HepG2 (cell line): ENCODE results near the gene FAM193A. TPM values are rescaled to one million over a fixed set of nuclear protein-coding genes. Genes with fewer than 3 reads are reported as not detected.

Experiments
- ATAC-seq: fragments of 200-7000 bp; cut with Tn5 transposase; 3 replicates; pipeline ENCODE4 v1.9.1; 2020; ENCODE audit warnings: mild to moderate bottlenecking, moderate library complexity
- BruUV-seq: library from RNA; stranded (reverse); fragments of 400-500 nt; replicated peaks from 2 replicates; lab custom pipeline; 2021; lab: Mats Ljungman, UMichigan
- CTCF ChIA-PET: fragments of 300-600 bp; formaldehyde crosslinking; extraction: SDS; loops from one replicate; lab custom pipeline; 2021; ENCODE audit warnings: low total read pairs, inconsistent platforms, low intra/inter-chr PET ratio; lab: Yijun Ruan, JAX
- POLR2A ChIA-PET: fragments of 350-600 bp; sonication (Branson Sonifier 250); formaldehyde crosslinking; loops from one replicate; lab custom pipeline; 2020; ENCODE audit warnings: antibody characterized with exemption, inconsistent platforms; lab: Yijun Ruan, JAX
- DNase-seq: peaks from one replicate; pipeline ENCODE4 v3.0.0-alpha.2; 2015; ENCODE audit warnings: low spot score
- FAIRE-seq: peaks from 3 replicates; lab custom pipeline; 2011; peaks lifted over from hg19 to GRCh38; lab: Jason Lieb, UNC
- H2AFZ ChIP-seq: one replicate; pipeline ENCODE4 v1.6.1; 2011; ENCODE audit warnings: low read length, inconsistent platforms
- H3K27ac ChIP-seq: fragments of 300-600 bp; 3 replicates; pipeline ENCODE4 v1.8.0; 2011; ENCODE audit warnings: mixed run types, mild to moderate bottlenecking, mixed read lengths, low read length, inconsistent platforms; ENCODE audit not compliant: insufficient read depth; ENCODE audit errors: extremely low read length
- H3K27me3 ChIP-seq, 2 experiments: fragments of 200-600 bp in 1 of 2; 2 replicates in 1 of 2; 3 replicates in 1 of 2; pipeline versions ENCODE4 v1.6.0 to v1.8.0; 2011; ENCODE audit warnings: low read length in 2 of 2, mild to moderate bottlenecking in 2 of 2, moderate library complexity in 2 of 2, inconsistent platforms in 1 of 2; ENCODE audit not compliant: insufficient read depth in 2 of 2, control insufficient read depth in 1 of 2
- H3K36me3 ChIP-seq, 2 experiments: fragments of 200-600 bp in 1 of 2; replicated peaks in 1 of 2; 2 replicates in 1 of 2; 3 replicates in 1 of 2; pipeline versions ENCODE4 v1.5.1 to v1.8.0; 2011; ENCODE audit warnings: low read length in 2 of 2, inconsistent platforms in 1 of 2; ENCODE audit not compliant: insufficient read depth in 2 of 2, control insufficient read depth in 1 of 2
- H3K4me1 ChIP-seq: 2 replicates; pipeline ENCODE4 v1.5.1; 2012; ENCODE audit warnings: low read length, inconsistent platforms; ENCODE audit not compliant: insufficient read depth
- H3K4me2 ChIP-seq: 2 replicates; pipeline ENCODE4 v1.6.0; 2011; ENCODE audit warnings: low read depth, low read length, inconsistent platforms
- H3K4me3 ChIP-seq, 3 experiments: fragments of 200-600 bp in 1 of 3; sonication (generic), shearing (Covaris generic) in 1 of 3; replicated peaks in 1 of 3; 2 replicates each; pipeline ENCODE4 v1.5.1; 2011 to 2016; ENCODE audit warnings: low read length in 3 of 3, inconsistent platforms in 2 of 3, low read depth in 2 of 3, mild to moderate bottlenecking in 2 of 3, control low read depth in 1 of 3, mixed read lengths in 1 of 3; ENCODE audit not compliant: insufficient read depth in 1 of 3
- H3K79me2 ChIP-seq: one replicate; pipeline ENCODE4 v1.6.1; 2011; ENCODE audit warnings: low read length, inconsistent platforms; ENCODE audit not compliant: insufficient read depth
- H3K9ac ChIP-seq: 2 replicates; pipeline ENCODE4 v1.6.0; 2011; ENCODE audit warnings: mild to moderate bottlenecking, low read depth, low read length, inconsistent platforms; ENCODE audit not compliant: insufficient read depth
- H3K9me3 ChIP-seq: 2 replicates; pipeline ENCODE4 v1.5.1; 2012; ENCODE audit warnings: mild to moderate bottlenecking, low read length
- H4K20me1 ChIP-seq: 2 replicates; pipeline ENCODE4 v1.6.0; 2011; ENCODE audit warnings: inconsistent platforms, mild to moderate bottlenecking, low read length, moderate library complexity; ENCODE audit not compliant: insufficient read depth
- DRAP1 ChIP-seq: IDR thresholded peaks from 2 replicates; pipeline ENCODE4 v1.6.1; 2016; ENCODE audit warnings: missing genetic modification reagents, missing compliant biosample characterization
- MED8 ChIP-seq: sonication (generic); formaldehyde crosslinking; IDR thresholded peaks from 2 replicates; pipeline ENCODE4 v1.8.1; 2023; ENCODE audit warnings: mild to moderate bottlenecking, missing genetic modification reagents; ENCODE audit not compliant: insufficient replicate concordance
- RBAK ChIP-seq: sonication (generic); formaldehyde crosslinking; IDR thresholded peaks from 2 replicates; pipeline ENCODE4 v1.5.1; 2020; ENCODE audit warnings: mild to moderate bottlenecking, missing genetic modification reagents
- USF2 ChIP-seq, 2 experiments: sonication (generic) in 1 of 2; formaldehyde crosslinking in 1 of 2; IDR thresholded peaks; 2 replicates each; pipeline versions ENCODE4 v1.5.1 to v1.6.1; 2011 to 2020; ENCODE audit warnings: borderline replicate concordance in 1 of 2, low read depth in 1 of 2, low read length in 1 of 2, mild to moderate bottlenecking in 1 of 2, missing genetic modification reagents in 1 of 2, moderate library complexity in 1 of 2
- ZNF24 ChIP-seq: fragments of 450-650 bp; IDR thresholded peaks from 2 replicates; pipeline ENCODE4 v1.6.1; 2017; ENCODE audit warnings: antibody characterized with exemption, mild to moderate bottlenecking
- ZNF264 ChIP-seq: sonication (generic); formaldehyde crosslinking; IDR thresholded peaks from 2 replicates; pipeline ENCODE4 v1.4.0; 2020; ENCODE audit warnings: missing genetic modification reagents
- WGBS: methylation state at CpG from one replicate; pipeline ENCODE4 v1.1.6; 2017; ENCODE audit warnings: low lambda C conversion rate; 5-methylcytosine and 5-hydroxymethylcytosine counted together
- in situ Hi-C: cut with HindIII; loops from 2 replicates; pipeline ENCODE4 v1.10.0; 2017; ENCODE audit warnings: low pct_unique_long_range_greater_than_20kb; ENCODE audit not compliant: extremely low pct_ligation_motif_present
- intact Hi-C: fragments of 100-400 bp; cut with micrococcal nuclease; formaldehyde crosslinking; loops from one replicate; pipeline ENCODE4 v1.10.0; 2022; ENCODE audit not compliant: unreplicated experiment
- polyA plus RNA-seq, 8 experiments: library from polyadenylated mRNA; depleted of rRNA in 3 of 8; stranded (reverse) in 7 of 8; unstranded in 1 of 8; fragments of >200 nt; fragmentation: Illumina TruSeq in 4 of 8; extraction: Trizol in 4 of 8; gene quantifications; 2 replicates each; pipeline versions ENCODE4 v1.2.1 to v1.2.3, GENCODE V29; 2011 to 2016; ENCODE audit warnings: low read depth in 4 of 8, missing spikeins in 1 of 8, mixed read lengths in 1 of 8; ENCODE audit not compliant: insufficient read depth in 1 of 8
- total RNA-seq, 5 experiments: library from RNA; depleted of rRNA; stranded (reverse); fragments of >200 nt; fragmentation: Illumina TruSeq; extraction: Trizol; gene quantifications; 2 replicates each; pipeline ENCODE4 v1.2.3, GENCODE V29; 2016; ENCODE audit warnings: low read depth in 1 of 5
- TF ChIP-seq, protein P1 (sequence below): sonication (generic); formaldehyde crosslinking; IDR thresholded peaks from 2 replicates; pipeline ENCODE4 v1.4.0; 2020; ENCODE audit warnings: missing genetic modification reagents, low read depth, mild to moderate bottlenecking, borderline replicate concordance
- TF ChIP-seq, protein P2 (sequence below): IDR thresholded peaks from 2 replicates; pipeline ENCODE4 v1.6.1; 2016; ENCODE audit warnings: low read depth

FAM193A gene
- total and polyA plus RNA-seq, 2 of the 13 experiments (the other 11 are each of a cell fraction or from before 2014, with no cell fraction given): 5.7 to 8.7 TPM

GRCh38 chr4:2510351-2511259, 25.8 kb upstream of the FAM193A start:
- no peak for FAIRE-seq
- ChIA-PET CTCF (no interaction called here), POLR2A (no interaction called here)
- H3K9me3 ChIP-seq: no peaks in the 10 kb centered on the region
- peaks cover 4% of the 10 kb centered on the region; the same call in 1 of the 2 replicates for H4K20me1 ChIP-seq
- no peak overlapping the region for H3K4me3 ChIP-seq
- intact Hi-C loops: no loop called here
- peaks cover 45 to 72% of the 10 kb centered on the region in 2 experiments for H3K36me3 ChIP-seq
- H3K9ac ChIP-seq: no peak overlapping the region
- H3K4me2 ChIP-seq: no peak overlapping the region
- H3K79me2 ChIP-seq: peaks cover 4% of the 10 kb centered on the region
- H2AFZ ChIP-seq: no peak overlapping the region
- ATAC-seq: no peak
- WGBS: 95% methylated on average over 13 of the region's 13 CpGs
- no peak for DNase-seq
- no peak for TF ChIP-seq MED8 (CRISPR knock-in tag)
- TF ChIP-seq, protein P1, sequence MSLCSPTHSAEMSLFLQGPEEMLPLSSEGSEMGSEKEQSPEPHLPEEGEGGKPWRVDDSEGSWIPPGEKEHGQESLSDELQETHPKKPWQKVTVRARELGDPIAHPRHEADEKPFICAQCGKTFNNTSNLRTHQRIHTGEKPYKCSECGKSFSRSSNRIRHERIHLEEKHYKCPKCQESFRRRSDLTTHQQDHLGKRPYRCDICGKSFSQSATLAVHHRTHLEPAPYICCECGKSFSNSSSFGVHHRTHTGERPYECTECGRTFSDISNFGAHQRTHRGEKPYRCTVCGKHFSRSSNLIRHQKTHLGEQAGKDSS (CRISPR knock-in tag): no peak
- TF ChIP-seq DRAP1 (CRISPR knock-in tag): no peak
- TF ChIP-seq ZNF264: no peak
- TF ChIP-seq, protein P2, sequence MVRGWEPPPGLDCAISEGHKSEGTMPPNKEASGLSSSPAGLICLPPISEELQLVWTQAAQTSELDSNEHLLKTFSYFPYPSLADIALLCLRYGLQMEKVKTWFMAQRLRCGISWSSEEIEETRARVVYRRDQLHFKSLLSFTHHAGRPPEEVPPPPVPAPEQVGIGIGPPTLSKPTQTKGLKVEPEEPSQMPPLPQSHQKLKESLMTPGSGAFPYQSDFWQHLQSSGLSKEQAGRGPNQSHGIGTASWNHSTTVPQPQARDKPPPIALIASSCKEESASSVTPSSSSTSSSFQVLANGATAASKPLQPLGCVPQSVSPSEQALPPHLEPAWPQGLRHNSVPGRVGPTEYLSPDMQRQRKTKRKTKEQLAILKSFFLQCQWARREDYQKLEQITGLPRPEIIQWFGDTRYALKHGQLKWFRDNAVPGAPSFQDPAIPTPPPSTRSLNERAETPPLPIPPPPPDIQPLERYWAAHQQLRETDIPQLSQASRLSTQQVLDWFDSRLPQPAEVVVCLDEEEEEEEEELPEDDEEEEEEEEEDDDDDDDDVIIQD (CRISPR knock-in tag): no peak
- no peak for TF ChIP-seq ZNF24
- TF ChIP-seq RBAK (CRISPR knock-in tag): no peak
- TF ChIP-seq USF2 (IDR thresholded peaks at IDR 0.05; ENCODE audit: low read depth, low read length): no peak
- no peak for TF ChIP-seq USF2 (CRISPR knock-in tag; IDR thresholded peaks at IDR 0.05; ENCODE audit: borderline replicate concordance)
- TF ChIP-seq, all 625 proteins: peak for 0
- no TSS peak for BruUV-seq
- Histone ChIP-seq H3K27me3 (no peaks in the 10 kb centered on the region), H3K4me1 (no peaks in the 10 kb centered on the region), H3K27ac (no peak overlapping the region)
- in situ Hi-C loops: no loop called here
